ENCODE results near the gene NRP2. TPM values are rescaled to one million over a fixed set of nuclear protein-coding genes. Genes with fewer than 3 reads are reported as not detected.

Gene NRP2
- total RNA-seq, 1 donor from 2014 or later: 7.7 TPM

GRCh38 chr2:205796805-205797313, 114.6 kb downstream of the NRP2 start:
- ATAC-seq: peak; percentile 86
- DNase-seq (ENCODE audit: low spot score): peak; percentile 69

GRCh38 chr2:205797866-205798265, 115.6 kb downstream of the NRP2 start:
- ATAC-seq (no peak), DNase-seq (ENCODE audit: low spot score) (no peak)

GRCh38 chr2:205800224-205800623, 117.9 kb downstream of the NRP2 start:
- ATAC-seq (no peak), DNase-seq (ENCODE audit: low spot score) (no peak)

- ATAC-seq: no peak
Measured at GRCh38 chr2:205800773-205801172, 118.5 kb downstream of the NRP2 start.

GRCh38 chr2:205802065-205802464, 119.8 kb downstream of the NRP2 start:
- ATAC-seq (no peak), DNase-seq (ENCODE audit: low spot score) (no peak)

More at GRCh38 chr2:205800773-205801172, 118.5 kb downstream of the NRP2 start:
- DNase-seq (ENCODE audit: low spot score): no peak

- DNase-seq (ENCODE audit: low spot score) (no peak), ATAC-seq (no peak)
Measured at GRCh38 chr2:205802941-205803340, 120.6 kb downstream of the NRP2 start.

- no peak for ATAC-seq
- DNase-seq (ENCODE audit: low spot score): no peak
Measured at GRCh38 chr2:205803500-205803899, 121.2 kb downstream of the NRP2 start.

GRCh38 chr2:205805136-205805535, 122.8 kb downstream of the NRP2 start:
- no peak for DNase-seq (ENCODE audit: low spot score)
- no peak for ATAC-seq

- peak; percentile 92 for ATAC-seq
Measured at GRCh38 chr2:205806143-205806905, 124.0 kb downstream of the NRP2 start.

GRCh38 chr2:205807229-205807628, 124.9 kb downstream of the NRP2 start:
- DNase-seq (ENCODE audit: low spot score): no peak
- no peak for ATAC-seq

More at GRCh38 chr2:205806143-205806905, 124.0 kb downstream of the NRP2 start:
- peak; percentile 80 for DNase-seq (ENCODE audit: low spot score)

- ATAC-seq (no peak), DNase-seq (ENCODE audit: low spot score) (no peak)
Measured at GRCh38 chr2:205807758-205808157, 125.5 kb downstream of the NRP2 start.

GRCh38 chr2:205808486-205809121, 126.3 kb downstream of the NRP2 start:
- ATAC-seq (peak; percentile 73), DNase-seq (ENCODE audit: low spot score) (peak; percentile 78)

- no peak for DNase-seq (ENCODE audit: low spot score)
- no peak for ATAC-seq
Measured at GRCh38 chr2:205811387-205811786, 129.1 kb downstream of the NRP2 start.

GRCh38 chr2:205814039-205814364, 131.7 kb downstream of the NRP2 start:
- ATAC-seq (no peak), DNase-seq (ENCODE audit: low spot score) (no peak)

GRCh38 chr2:205815673-205816072, 133.4 kb downstream of the NRP2 start:
- DNase-seq (ENCODE audit: low spot score): no peak
- ATAC-seq: no peak

- ATAC-seq: no peak
Measured at GRCh38 chr2:205816268-205816667, 134.0 kb downstream of the NRP2 start.

GRCh38 chr2:205822579-205822978, 140.3 kb downstream of the NRP2 start:
- DNase-seq (ENCODE audit: low spot score): no peak
- no peak for ATAC-seq

More at GRCh38 chr2:205816268-205816667, 134.0 kb downstream of the NRP2 start:
- no peak for DNase-seq (ENCODE audit: low spot score)

- no peak for DNase-seq (ENCODE audit: low spot score)
- no peak for ATAC-seq
Measured at GRCh38 chr2:205827809-205828365, 145.6 kb downstream of the NRP2 start.

- DNase-seq (ENCODE audit: low spot score): no peak
- ATAC-seq: no peak
Measured at GRCh38 chr2:205833864-205834263, 151.6 kb downstream of the NRP2 start.

- DNase-seq (ENCODE audit: low spot score): no peak
- no peak for ATAC-seq
Measured at GRCh38 chr2:205834796-205835195, 152.5 kb downstream of the NRP2 start.

GRCh38 chr2:205835251-205835791, 153.0 kb downstream of the NRP2 start:
- DNase-seq (ENCODE audit: low spot score) (no peak), ATAC-seq (no peak)

GRCh38 chr2:205835923-205836322, 153.6 kb downstream of the NRP2 start:
- DNase-seq (ENCODE audit: low spot score) (no peak), ATAC-seq (no peak)

Data from left lobe of liver (tissue), 2 donors.